Bronchial epithelial cell (primary cell): ENCODE results near the gene ZNF773. TPM values are rescaled to one million over a fixed set of nuclear protein-coding genes. Genes with fewer than 3 reads are reported as not detected.
"Not testable (repeated sequence)": the region's sequence is repeated elsewhere in the genome, so short reads cannot be mapped to it uniquely, and the experiment has no call there.

Source experiments
- DNase-seq: peaks from one replicate; pipeline ENCODE4 v3.0.0-alpha.2; 2010; ENCODE audit warnings: low read depth
- FAIRE-seq: peaks from 2 replicates; lab custom pipeline; 2011; peaks lifted over from hg19 to GRCh38; lab: Jason Lieb, UNC
- H3K27me3 ChIP-seq: 2 replicates; pipeline ENCODE4 v1.5.1; 2011; ENCODE audit warnings: low read length; ENCODE audit not compliant: control insufficient read depth, insufficient read depth
- H3K36me3 ChIP-seq: 2 replicates; pipeline ENCODE4 v1.5.1; 2011; ENCODE audit warnings: low read length; ENCODE audit not compliant: control insufficient read depth, insufficient read depth
- H3K4me3 ChIP-seq: 2 replicates; pipeline ENCODE4 v1.5.1; 2011; ENCODE audit warnings: mild to moderate bottlenecking, low read depth, low read length, control low read depth
- CTCF ChIP-seq: IDR thresholded peaks from 2 replicates; pipeline ENCODE4 v1.5.1; 2011; ENCODE audit warnings: mild to moderate bottlenecking, moderate library complexity, low read length, control low read depth, inconsistent platforms; ENCODE audit not compliant: insufficient read depth, severe bottlenecking
- total RNA-seq: library from RNA; depleted of rRNA; stranded (reverse); fragments of >200 nt; gene quantifications from 2 replicates; pipeline ENCODE4 v1.2.1, GENCODE V29; 2014

Gene ZNF773
- total RNA-seq: 20.5 and 31.7 TPM in 2 replicates

DNA sequence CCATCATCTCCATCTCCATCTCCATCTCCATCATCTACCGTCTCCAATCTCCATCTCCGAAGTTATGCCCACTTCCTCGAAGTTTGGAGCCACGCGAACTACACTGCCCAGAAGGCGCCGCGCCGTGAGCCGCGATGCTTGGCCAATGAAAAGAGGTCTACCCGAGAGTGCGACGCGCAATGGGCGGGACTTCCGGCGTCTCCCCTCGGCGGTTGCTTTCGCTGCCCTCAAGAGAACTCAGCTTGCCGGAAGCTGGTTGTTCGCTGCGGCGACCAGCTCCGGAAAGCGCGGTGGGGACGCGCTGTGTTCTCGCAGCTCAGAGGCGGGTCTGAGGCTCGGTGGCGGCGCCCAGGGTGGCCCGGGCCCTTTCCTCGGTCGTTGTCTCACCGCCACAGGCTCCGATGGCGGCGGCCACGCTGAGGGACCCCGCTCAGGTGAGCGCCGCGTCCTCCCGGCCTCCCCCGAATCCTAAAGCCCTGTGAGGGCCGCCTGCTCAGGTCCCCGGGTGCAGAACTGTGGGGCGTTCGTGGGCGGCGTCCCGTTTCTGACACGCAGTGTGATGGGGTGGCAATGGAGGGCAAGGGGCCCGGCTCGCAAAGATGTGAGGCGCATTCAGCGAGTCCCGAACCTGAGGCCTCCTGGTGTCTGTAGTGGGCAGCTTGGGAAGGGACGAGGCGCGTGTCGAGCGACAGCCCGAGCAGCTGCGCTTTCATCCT lies at the start of gene ZNF773:
Gene ZNF773, plus strand, starts transcription at position 259 of the 716 bp plus-strand sequence. Its CDS starts 143 bp downstream, at position 402.
- FAIRE-seq: peak; percentile 66
- Histone ChIP-seq H3K36me3 (peaks cover 14% of the 10 kb centered on the region), H3K4me3 (peak within 1 kb of the TSS; percentile 74)
- not testable (repeated sequence) for H3K27me3 ChIP-seq
- DNase-seq: peak; percentile 88

DNA sequence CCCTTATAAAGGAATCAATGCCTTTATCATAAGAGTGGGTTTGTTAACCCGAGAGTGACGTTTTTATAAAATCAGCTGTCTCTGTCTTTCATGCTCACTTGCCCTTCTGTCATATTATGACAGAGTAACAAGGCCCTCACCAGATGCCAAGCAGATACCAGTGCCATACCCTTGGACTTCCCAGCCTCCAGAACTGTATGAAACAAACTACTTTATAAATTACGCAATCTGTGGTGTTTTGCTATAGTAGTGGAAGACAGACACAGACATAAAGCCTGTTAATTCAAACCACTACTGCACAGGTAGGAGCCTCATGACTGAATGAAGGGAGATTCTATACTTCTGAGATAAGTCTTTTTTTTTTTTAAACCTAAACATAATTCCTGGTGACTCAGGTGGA lies 47.4 kb upstream of the ZNF773 start:
- FAIRE-seq: no peak
- Histone ChIP-seq H3K36me3 (no peaks in the 10 kb centered on the region), H3K4me3 (no peak overlapping the region), H3K27me3 (no peaks in the 10 kb centered on the region)
- no peak for DNase-seq
- TF ChIP-seq CTCF: no peak

GRCh38 chr19:57465680-57466381 lies 33.9 kb upstream of the ZNF773 start:
- Histone ChIP-seq H3K4me3 (no peak overlapping the region), H3K36me3 (no peaks in the 10 kb centered on the region), H3K27me3 (no peaks in the 10 kb centered on the region)
- peak; percentile 37 for TF ChIP-seq CTCF
- no peak for FAIRE-seq
- DNase-seq: peak; percentile 45

- Histone ChIP-seq H3K36me3 (no peaks in the 10 kb centered on the region), H3K27me3 (no peaks in the 10 kb centered on the region), H3K4me3 (no peak overlapping the region)
- DNase-seq (no peak), FAIRE-seq (no peak)
- TF ChIP-seq CTCF: no peak
These were observed 33.2 kb upstream of the ZNF773 start for GRCh38 chr19:57466489-57466888.

- no peak for DNase-seq
- Histone ChIP-seq H3K36me3 (peaks cover 23% of the 10 kb centered on the region), H3K27me3 (no peaks in the 10 kb centered on the region), H3K4me3 (no peak overlapping the region)
- FAIRE-seq: no peak
- no peak for TF ChIP-seq CTCF
These were observed 26.1 kb upstream of the ZNF773 start for GRCh38 chr19:57473646-57474045.

GRCh38 chr19:57477191-57478008 lies 22.3 kb upstream of the ZNF773 start, which contains the start of gene ZNF772:
Gene ZNF772, minus strand, starts transcription at chr19:57477566. Its CDS starts 257 bp downstream, at chr19:57477309.
- FAIRE-seq (peak; percentile 98), DNase-seq (peak; percentile 94)
- Histone ChIP-seq H3K27me3 (no peaks in the 10 kb centered on the region), H3K4me3 (peak within 1 kb of the TSS; percentile 66), H3K36me3 (peaks cover 23% of the 10 kb centered on the region)
- TF ChIP-seq CTCF: peak; percentile 78
